ENCODE data around the gene SLC25A34.

The SLC25A34 gene

DNA sequence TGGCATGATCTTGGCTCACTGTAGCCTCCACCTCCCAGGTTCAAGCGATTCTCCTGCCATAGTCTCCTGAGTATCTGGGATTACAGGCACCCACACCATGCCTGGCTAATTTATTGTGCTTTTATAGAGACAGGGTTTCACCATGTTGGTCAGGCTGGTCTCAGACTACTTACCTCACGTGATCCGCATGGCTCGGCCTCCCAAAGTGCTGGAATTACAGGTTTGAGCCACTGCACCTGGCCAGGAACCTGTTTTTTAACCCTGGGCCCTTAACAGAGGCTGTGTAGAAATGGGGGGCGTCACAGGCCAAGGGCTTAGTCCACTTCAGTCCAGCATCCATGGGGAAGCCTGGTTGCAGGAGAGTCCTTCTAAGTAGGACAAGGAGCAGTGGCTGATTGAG, 31.9 kb downstream of the SLC25A34 start:
- DNase-seq (ENCODE audit: extremely low read depth in 1 of 2, low read depth in 1 of 2), result no peak

DNA sequence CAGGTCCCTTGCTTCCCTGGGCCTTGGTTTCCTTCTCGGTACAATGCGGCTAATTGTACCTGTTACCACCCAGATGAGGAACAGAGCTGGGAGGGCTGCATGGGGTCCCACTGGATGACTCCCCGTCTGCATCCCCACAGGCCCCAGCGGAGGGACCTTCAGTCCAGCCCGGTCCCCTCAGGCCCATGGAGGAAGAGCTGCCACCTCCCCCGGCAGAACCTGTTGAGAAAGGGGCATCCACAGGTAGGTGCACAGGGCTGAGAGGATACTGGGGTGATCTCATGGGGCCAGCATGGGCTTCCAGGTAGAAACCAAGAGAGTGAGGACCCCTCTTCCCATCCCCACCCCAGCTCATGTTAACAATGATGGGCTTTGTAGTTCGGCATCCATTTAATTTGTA, 32.3 kb downstream of the SLC25A34 start:
- DNase-seq (ENCODE audit: extremely low read depth in 1 of 2, low read depth in 1 of 2), result no peak

GRCh38 chr1:15770313-15770962, 34.4 kb downstream of the SLC25A34 start:
- no peak for DNase-seq (ENCODE audit: extremely low read depth in 1 of 2, low read depth in 1 of 2)

DNA sequence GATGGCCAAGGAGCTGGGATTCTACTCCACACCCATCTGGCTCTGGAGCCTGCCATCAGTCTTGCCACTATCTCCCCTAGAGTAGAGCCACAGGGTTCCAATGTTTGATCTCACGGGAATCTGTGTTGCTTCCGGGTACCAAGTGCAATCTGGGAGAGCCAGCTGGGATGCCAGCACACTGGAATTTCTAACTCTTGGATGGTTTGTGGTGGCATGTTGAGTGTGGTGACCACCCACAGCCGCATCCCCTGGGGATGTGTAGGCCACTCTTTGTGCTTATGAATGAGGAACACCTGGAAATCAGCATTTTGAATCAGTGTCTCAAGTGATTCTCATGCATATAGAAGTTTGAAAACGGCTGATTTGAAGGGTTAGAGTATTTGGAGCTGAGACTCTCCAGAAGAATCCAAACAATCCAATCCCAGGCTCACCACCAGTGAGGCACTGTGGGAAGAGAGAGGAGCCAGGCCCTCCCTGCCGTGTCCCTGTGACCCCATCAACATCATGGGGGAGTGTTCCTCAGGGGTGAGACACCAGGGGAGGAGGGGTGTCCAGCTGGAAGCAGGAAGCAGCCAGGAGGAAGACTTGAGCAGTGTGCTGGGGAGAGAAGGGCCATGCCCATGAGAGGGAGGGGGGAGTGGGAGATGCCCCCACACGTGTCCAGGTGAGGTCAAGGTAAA, 35.9 kb downstream of the SLC25A34 start:
- DNase-seq (ENCODE audit: extremely low read depth in 1 of 2, low read depth in 1 of 2), result no peak

- no peak for DNase-seq (ENCODE audit: extremely low read depth in 1 of 2, low read depth in 1 of 2)
Measured at GRCh38 chr1:15775706-15776105, 39.6 kb downstream of the SLC25A34 start.

DNA sequence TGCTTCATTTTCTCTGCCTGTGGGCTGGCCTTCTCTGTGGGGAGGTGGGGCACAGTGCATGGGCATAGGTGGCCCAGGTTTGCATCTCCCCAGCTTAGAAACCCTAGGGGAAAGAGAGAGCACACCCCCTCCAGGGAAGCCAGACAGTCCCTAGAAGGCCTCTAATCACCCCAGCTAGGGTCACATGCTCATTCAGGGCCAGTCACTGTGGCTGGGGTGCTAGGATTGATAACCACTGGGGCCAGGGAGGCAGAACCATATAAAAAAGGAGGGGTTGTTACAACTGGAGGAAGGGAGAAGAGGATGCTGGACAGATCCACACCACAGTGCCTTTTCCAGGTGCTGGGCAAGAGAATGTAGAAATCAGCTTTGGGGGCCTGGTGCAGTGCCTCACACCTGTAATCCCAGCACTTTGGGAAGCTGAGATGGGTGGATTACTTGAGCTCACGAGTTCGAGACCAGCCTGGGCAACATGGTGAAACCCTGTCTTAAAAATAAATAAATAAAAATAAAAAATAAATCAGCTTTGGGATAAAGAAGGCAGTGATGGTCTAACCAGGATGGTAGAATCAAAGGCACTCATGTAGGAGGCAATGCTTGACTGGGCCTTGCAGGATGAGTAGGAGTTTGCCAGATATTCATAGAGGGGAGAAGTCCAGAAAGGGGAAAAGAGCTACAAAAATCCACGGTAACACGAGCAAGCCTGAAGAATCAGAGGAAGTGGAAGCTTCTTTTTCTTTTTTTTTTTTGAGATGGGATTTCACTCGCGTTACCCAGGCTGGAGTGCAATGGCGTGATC, 42.0 kb downstream of the SLC25A34 start:
- DNase-seq (ENCODE audit: extremely low read depth in 1 of 2, low read depth in 1 of 2), result no peak

DNA sequence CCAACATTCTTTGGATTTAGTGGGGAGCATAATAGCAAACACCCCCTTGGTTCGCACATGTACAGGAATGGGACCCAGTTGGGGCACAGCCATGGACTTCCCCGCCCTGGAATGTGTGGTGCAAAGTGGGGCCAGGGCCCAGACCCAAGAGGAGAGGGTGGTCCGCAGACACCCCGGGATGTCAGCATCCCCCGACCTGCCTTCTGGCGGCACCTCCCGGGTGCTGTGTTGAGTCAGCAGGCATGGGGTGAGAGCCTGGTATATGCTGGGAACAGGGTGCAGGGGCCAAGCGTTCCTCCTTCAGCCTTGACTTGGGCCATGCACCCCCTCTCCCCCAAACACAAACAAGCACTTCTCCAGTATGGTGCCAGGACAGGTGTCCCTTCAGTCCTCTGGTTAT, 49.6 kb downstream of the SLC25A34 start:
- no peak for DNase-seq (ENCODE audit: extremely low read depth in 1 of 2, low read depth in 1 of 2)

DNA sequence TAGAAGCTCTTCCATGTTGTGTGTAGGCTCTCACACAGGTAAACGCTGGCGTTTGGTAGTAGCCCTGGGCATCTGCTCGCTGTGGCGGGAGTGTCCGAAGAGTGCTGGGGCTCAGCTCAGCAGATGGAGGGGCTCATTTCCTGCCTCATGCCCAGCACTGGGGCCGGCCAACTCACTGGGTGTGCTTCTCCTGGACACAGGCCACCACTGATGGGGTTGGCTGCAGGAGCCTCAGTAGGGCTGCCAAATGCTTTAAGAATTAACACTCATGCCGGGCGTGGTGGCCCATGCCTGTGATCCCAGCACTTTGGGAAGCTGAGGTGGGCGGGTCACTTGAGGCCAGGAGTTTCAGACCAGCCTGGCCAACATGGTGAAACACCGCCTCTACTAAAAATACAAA, 50.5 kb downstream of the SLC25A34 start:
- DNase-seq (ENCODE audit: extremely low read depth in 1 of 2, low read depth in 1 of 2), result no peak

- DNase-seq (ENCODE audit: extremely low read depth in 1 of 2, low read depth in 1 of 2), result no peak
Measured at GRCh38 chr1:15788624-15789301, 52.7 kb downstream of the SLC25A34 start.

Measured in stimulated activated CD8-positive, alpha-beta memory T cell treated with anti-CD3 and anti-CD28 coated beads, Interleukin-7, amount 100 ng/mL, for 48 hours (primary cell).